MCF 10A (cell line): ENCODE results near the gene ADAMTS19. TPM values are rescaled to one million over a fixed set of nuclear protein-coding genes. Genes with fewer than 3 reads are reported as not detected.

Source experiments
- BruUV-seq: library from RNA; stranded (reverse); fragments of 400-500 nt; replicated peaks from 2 replicates; lab custom pipeline; 2021; lab: Mats Ljungman, UMichigan
- CTCF ChIA-PET: fragments of 300-600 bp; sonication (Branson Sonifier 250); formaldehyde crosslinking; extraction: SDS; loops from one replicate; lab custom pipeline; 2021; ENCODE audit warnings: antibody characterized with exemption, inconsistent platforms; lab: Yijun Ruan, JAX
- POLR2A ChIA-PET: fragments of 300-600, 350-650 bp; sonication (Branson Sonifier 250); formaldehyde crosslinking; extraction: SDS; loops from one replicate; lab custom pipeline; 2020; ENCODE audit warnings: antibody characterized with exemption, inconsistent platforms; lab: Yijun Ruan, JAX
- DNase-seq: peaks from one replicate; pipeline ENCODE4 v3.0.0-alpha.2; 2018; ENCODE audit not compliant: unreplicated experiment
- H3K27ac Mint-ChIP-seq: one replicate; pipeline ENCODE4 v1.8.0; 2022; ENCODE audit warnings: mild to moderate bottlenecking, low read depth, mixed read lengths; ENCODE audit not compliant: unreplicated experiment
- H3K27me3 Mint-ChIP-seq: one replicate; pipeline ENCODE4 v1.8.0; 2022; ENCODE audit warnings: mixed read lengths; ENCODE audit not compliant: insufficient read depth, unreplicated experiment
- H3K36me3 Mint-ChIP-seq: one replicate; pipeline ENCODE4 v1.8.0; 2022; ENCODE audit warnings: mild to moderate bottlenecking, moderate library complexity, mixed read lengths; ENCODE audit not compliant: insufficient read depth, unreplicated experiment
- H3K4me1 Mint-ChIP-seq: one replicate; pipeline ENCODE4 v1.8.0; 2022; ENCODE audit warnings: mixed read lengths; ENCODE audit not compliant: insufficient read depth, unreplicated experiment
- H3K4me3 Mint-ChIP-seq: one replicate; pipeline ENCODE4 v1.8.0; 2022; ENCODE audit warnings: mild to moderate bottlenecking, moderate library complexity, mixed read lengths; ENCODE audit not compliant: unreplicated experiment
- H3K9me3 Mint-ChIP-seq: one replicate; pipeline ENCODE4 v1.8.0; 2022; ENCODE audit warnings: mixed read lengths; ENCODE audit not compliant: unreplicated experiment
- CTCF ChIP-seq: fragments of 200-600 bp; IDR thresholded peaks from one replicate; pipeline ENCODE4 v1.8.0; 2022; ENCODE audit warnings: antibody characterized with exemption, mild to moderate bottlenecking; ENCODE audit not compliant: unreplicated experiment
- intact Hi-C: fragments of 100-400 bp; cut with micrococcal nuclease; formaldehyde crosslinking; loops from 2 replicates; pipeline ENCODE4 v1.14.1; 2022
- total RNA-seq: library from RNA; stranded (reverse); gene quantifications from 2 replicates; pipeline ENCODE4 v1.2.3, GENCODE V29; 2022

ADAMTS19 gene
- total RNA-seq, 1 experiment from 2014 or later, result not detected

GRCh38 chr5:129689045-129689444, 228.9 kb downstream of the ADAMTS19 start:
- H3K4me3 Mint-ChIP-seq, result no peak overlapping the region
- no peaks in the 10 kb centered on the region for H3K27me3 Mint-ChIP-seq
- ChIA-PET POLR2A (interaction anchor here (1.0 kb wide), 1 partner anchor 16 kb away, joined by 3 read pairs; no protein-coding TSS in a partner anchor), CTCF (interaction anchor here (0.7 kb wide), 2 partner anchors 28 to 1472 kb away, joined by 3 to 4 read pairs; no protein-coding TSS in a partner anchor)
- H3K4me1 Mint-ChIP-seq, result no peaks in the 10 kb centered on the region
- no peak for DNase-seq
- H3K36me3 Mint-ChIP-seq, result no peaks in the 10 kb centered on the region
- no peak overlapping the region for H3K27ac Mint-ChIP-seq
- no peak for TF ChIP-seq CTCF
- H3K9me3 Mint-ChIP-seq, result no peaks in the 10 kb centered on the region
- intact Hi-C loops, result no loop called here
- BruUV-seq, result no TSS peak

DNA sequence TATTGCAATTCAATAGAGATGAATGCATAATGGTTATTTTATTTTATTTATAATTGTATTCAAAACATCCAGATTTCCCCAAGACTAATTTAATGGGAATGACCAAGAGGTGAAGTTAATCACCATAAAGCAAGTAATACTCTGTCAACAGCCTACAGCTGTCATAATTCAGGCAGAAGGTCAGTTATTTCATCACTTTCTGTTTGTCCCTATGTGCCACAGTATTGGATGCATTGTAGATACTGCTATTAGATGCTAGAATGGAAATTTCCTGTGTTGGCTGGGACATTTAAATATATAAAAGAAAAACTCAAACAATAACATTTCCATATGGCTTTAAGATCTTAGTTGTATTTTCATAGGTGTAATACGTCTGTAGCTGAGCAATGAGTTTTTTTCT, 231.1 kb downstream of the ADAMTS19 start:
- no peak overlapping the region for H3K27ac Mint-ChIP-seq
- H3K4me1 Mint-ChIP-seq, result no peaks in the 10 kb centered on the region
- ChIA-PET POLR2A (no interaction called here), CTCF (interaction anchor here (0.9 kb wide), 1 partner anchor 77 kb away, joined by 3 read pairs; no protein-coding TSS in a partner anchor)
- no peak for TF ChIP-seq CTCF
- H3K4me3 Mint-ChIP-seq, result no peak overlapping the region
- no TSS peak for BruUV-seq
- no peaks in the 10 kb centered on the region for H3K27me3 Mint-ChIP-seq
- no peaks in the 10 kb centered on the region for H3K36me3 Mint-ChIP-seq
- no peaks in the 10 kb centered on the region for H3K9me3 Mint-ChIP-seq
- DNase-seq, result no peak
- intact Hi-C loops, result no loop called here

- no peak overlapping the region for H3K4me3 Mint-ChIP-seq
- H3K27ac Mint-ChIP-seq, result no peak overlapping the region
- BruUV-seq, result no TSS peak
- H3K27me3 Mint-ChIP-seq, result no peaks in the 10 kb centered on the region
- POLR2A ChIA-PET, result interaction anchor here (0.7 kb wide), 1 partner anchor 19 kb away, joined by 3 read pairs; no protein-coding TSS in a partner anchor
- TF ChIP-seq CTCF, result no peak
- no peak for DNase-seq
- intact Hi-C loops, result no loop called here
- no peaks in the 10 kb centered on the region for H3K4me1 Mint-ChIP-seq
- CTCF ChIA-PET, result interaction anchor here (0.6 to 1.4 kb wide), 3 partner anchors 32 to 1041 kb away, joined by 3 read pairs; no protein-coding TSS in a partner anchor
- H3K36me3 Mint-ChIP-seq, result no peaks in the 10 kb centered on the region
- no peaks in the 10 kb centered on the region for H3K9me3 Mint-ChIP-seq
Observed at GRCh38 chr5:129696636-129697035, 236.5 kb downstream of the ADAMTS19 start.

- intact Hi-C loops, result no loop called here
- H3K9me3 Mint-ChIP-seq, result no peaks in the 10 kb centered on the region
- ChIA-PET CTCF (no interaction called here), POLR2A (no interaction called here)
- no peak for TF ChIP-seq CTCF
- H3K36me3 Mint-ChIP-seq, result no peaks in the 10 kb centered on the region
- DNase-seq, result no peak
- no peaks in the 10 kb centered on the region for H3K27me3 Mint-ChIP-seq
- H3K4me1 Mint-ChIP-seq, result no peaks in the 10 kb centered on the region
- no peak overlapping the region for H3K27ac Mint-ChIP-seq
- no TSS peak for BruUV-seq
- H3K4me3 Mint-ChIP-seq, result no peak overlapping the region
Observed at GRCh38 chr5:129698661-129699060, 238.6 kb downstream of the ADAMTS19 start.
